ENCODE measurements around the gene PILRB.
"Not testable (repeated sequence)": the region's sequence is repeated elsewhere in the genome, so short reads cannot be mapped to it uniquely, and the experiment has no call there.

The PILRB gene

GRCh38 chr7:100356416-100357068 lies 1.4 kb upstream of the PILRB start:
- DNase-seq (ENCODE audit: low read depth), result no peak

GRCh38 chr7:100357131-100357561 lies 771 bp upstream of the PILRB start:
- no peak for DNase-seq (ENCODE audit: low read depth)

- DNase-seq (ENCODE audit: low read depth), result no peak
Measured at GRCh38 chr7:100358857-100359212, 918 bp downstream of the PILRB start.

GRCh38 chr7:100360135-100360854 lies 2.4 kb downstream of the PILRB start:
- no peak for DNase-seq (ENCODE audit: low read depth)

GRCh38 chr7:100363098-100363497 lies 5.2 kb downstream of the PILRB start:
- DNase-seq (ENCODE audit: low read depth), result no peak

- not testable (repeated sequence) for DNase-seq (ENCODE audit: low read depth)
Measured at GRCh38 chr7:100363797-100364196, 5.9 kb downstream of the PILRB start.

GRCh38 chr7:100364480-100364879 lies 6.6 kb downstream of the PILRB start:
- DNase-seq (ENCODE audit: low read depth), result no peak

- DNase-seq (ENCODE audit: low read depth), result not testable (repeated sequence)
Measured at GRCh38 chr7:100365998-100366367, 8.1 kb downstream of the PILRB start.

GRCh38 chr7:100366411-100367250 lies 8.7 kb downstream of the PILRB start:
- no peak for DNase-seq (ENCODE audit: low read depth)

- DNase-seq (ENCODE audit: low read depth), result no peak
Measured at GRCh38 chr7:100367251-100367620, 9.3 kb downstream of the PILRB start.

GRCh38 chr7:100367676-100368613 lies 10.0 kb downstream of the PILRB start:
- no peak for DNase-seq (ENCODE audit: low read depth)

- DNase-seq (ENCODE audit: low read depth), result no peak
Measured at GRCh38 chr7:100369105-100369504, 11.2 kb downstream of the PILRB start.

GRCh38 chr7:100370303-100370702 lies 12.4 kb downstream of the PILRB start:
- no peak for DNase-seq (ENCODE audit: low read depth)

- no peak for DNase-seq (ENCODE audit: low read depth)
Measured at GRCh38 chr7:100370746-100371145, 12.8 kb downstream of the PILRB start.

- DNase-seq (ENCODE audit: low read depth), result no peak
Measured at GRCh38 chr7:100371561-100372171, 13.7 kb downstream of the PILRB start.

- DNase-seq (ENCODE audit: low read depth), result peak; percentile 8
Measured at GRCh38 chr7:100372256-100372655, 14.3 kb downstream of the PILRB start.

- DNase-seq (ENCODE audit: low read depth), result no peak
Measured at GRCh38 chr7:100372694-100373093, 14.8 kb downstream of the PILRB start.

GRCh38 chr7:100373261-100373831 lies 15.4 kb downstream of the PILRB start, which contains the start of gene PILRA:
Gene PILRA (plus strand): TSS chr7:100373487. CDS start chr7:100373657, 170 bp downstream.
- DNase-seq (ENCODE audit: low read depth), result no peak

GRCh38 chr7:100373870-100374598 lies 16.1 kb downstream of the PILRB start:
- not testable (repeated sequence) for DNase-seq (ENCODE audit: low read depth)

- no peak for DNase-seq (ENCODE audit: low read depth)
Measured at GRCh38 chr7:100374601-100375000, 16.7 kb downstream of the PILRB start.

Data from HS-5 (cell line).